ENCODE measurements around the gene IL17RE.

DNA sequence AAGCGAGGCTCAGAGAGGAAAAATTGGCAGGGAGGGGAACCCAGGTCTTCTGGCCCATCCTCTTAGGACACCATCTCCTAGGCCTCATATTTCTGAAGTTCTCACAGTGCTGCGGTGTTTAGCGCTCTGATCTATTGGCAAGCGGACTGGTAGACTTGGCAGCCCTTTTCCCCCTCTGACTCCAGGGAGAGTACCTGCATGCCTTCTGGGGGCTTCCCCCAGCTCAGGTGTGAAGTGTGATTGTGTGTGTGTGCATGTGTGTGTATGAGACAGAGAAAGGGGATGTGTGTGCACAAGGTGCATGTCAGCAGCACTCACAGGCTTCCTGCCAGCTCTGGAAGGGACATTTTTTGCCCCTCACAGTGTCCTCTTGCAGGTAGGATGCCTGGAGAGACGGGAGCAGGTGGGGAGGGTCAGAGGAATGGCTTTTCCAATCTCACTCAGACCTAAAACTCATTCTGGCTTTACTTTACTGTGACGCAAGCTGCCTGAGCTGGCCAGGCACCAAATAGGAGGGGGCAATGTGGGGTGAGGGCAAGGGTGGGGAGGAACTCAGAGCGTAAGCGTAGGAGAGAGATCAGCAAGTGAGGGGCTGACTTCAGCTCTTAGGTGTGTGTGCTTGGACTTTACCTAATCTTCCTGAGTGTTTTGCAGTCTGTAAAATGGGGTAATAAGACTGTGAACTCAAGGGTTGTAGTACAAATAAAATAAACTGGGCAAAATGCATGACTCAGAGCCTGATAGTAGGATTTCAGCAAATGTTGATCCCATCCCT, 4.0 kb upstream of the IL17RE start:
- TF ChIP-seq POLR2A (IDR thresholded peaks at IDR 0.05) = no peak
- TF ChIP-seq, protein P1, sequence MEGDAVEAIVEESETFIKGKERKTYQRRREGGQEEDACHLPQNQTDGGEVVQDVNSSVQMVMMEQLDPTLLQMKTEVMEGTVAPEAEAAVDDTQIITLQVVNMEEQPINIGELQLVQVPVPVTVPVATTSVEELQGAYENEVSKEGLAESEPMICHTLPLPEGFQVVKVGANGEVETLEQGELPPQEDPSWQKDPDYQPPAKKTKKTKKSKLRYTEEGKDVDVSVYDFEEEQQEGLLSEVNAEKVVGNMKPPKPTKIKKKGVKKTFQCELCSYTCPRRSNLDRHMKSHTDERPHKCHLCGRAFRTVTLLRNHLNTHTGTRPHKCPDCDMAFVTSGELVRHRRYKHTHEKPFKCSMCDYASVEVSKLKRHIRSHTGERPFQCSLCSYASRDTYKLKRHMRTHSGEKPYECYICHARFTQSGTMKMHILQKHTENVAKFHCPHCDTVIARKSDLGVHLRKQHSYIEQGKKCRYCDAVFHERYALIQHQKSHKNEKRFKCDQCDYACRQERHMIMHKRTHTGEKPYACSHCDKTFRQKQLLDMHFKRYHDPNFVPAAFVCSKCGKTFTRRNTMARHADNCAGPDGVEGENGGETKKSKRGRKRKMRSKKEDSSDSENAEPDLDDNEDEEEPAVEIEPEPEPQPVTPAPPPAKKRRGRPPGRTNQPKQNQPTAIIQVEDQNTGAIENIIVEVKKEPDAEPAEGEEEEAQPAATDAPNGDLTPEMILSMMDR (IDR thresholded peaks at IDR 0.05) = no peak
